Activated naive CD4-positive, alpha-beta T cell treated with anti-CD3 and anti-CD28 coated beads, Interleukin-2, amount 50 U/mL, for 24 hours (primary cell): ENCODE data around the gene TBXAS1.
"Not testable (repeated sequence)": the region's sequence is repeated elsewhere in the genome, so short reads cannot be mapped to it uniquely, and the experiment has no call there.

Experiments used
- H3K27ac Mint-ChIP-seq: one replicate; pipeline ENCODE4 v1.8.0; 2021; ENCODE audit warnings: mild to moderate bottlenecking, mixed read lengths
- H3K27me3 Mint-ChIP-seq: one replicate; pipeline ENCODE4 v1.8.0; 2021; ENCODE audit warnings: mixed read lengths
- H3K36me3 Mint-ChIP-seq: one replicate; pipeline ENCODE4 v1.8.0; 2021; ENCODE audit warnings: mixed read lengths
- H3K4me1 Mint-ChIP-seq: one replicate; pipeline ENCODE4 v1.8.0; 2021; ENCODE audit warnings: mixed read lengths
- H3K4me3 Mint-ChIP-seq: one replicate; pipeline ENCODE4 v1.8.0; 2021; ENCODE audit warnings: mild to moderate bottlenecking, mixed read lengths
- H3K9me3 Mint-ChIP-seq: one replicate; pipeline ENCODE4 v1.8.0; 2021; ENCODE audit warnings: mixed read lengths

TBXAS1 gene

DNA sequence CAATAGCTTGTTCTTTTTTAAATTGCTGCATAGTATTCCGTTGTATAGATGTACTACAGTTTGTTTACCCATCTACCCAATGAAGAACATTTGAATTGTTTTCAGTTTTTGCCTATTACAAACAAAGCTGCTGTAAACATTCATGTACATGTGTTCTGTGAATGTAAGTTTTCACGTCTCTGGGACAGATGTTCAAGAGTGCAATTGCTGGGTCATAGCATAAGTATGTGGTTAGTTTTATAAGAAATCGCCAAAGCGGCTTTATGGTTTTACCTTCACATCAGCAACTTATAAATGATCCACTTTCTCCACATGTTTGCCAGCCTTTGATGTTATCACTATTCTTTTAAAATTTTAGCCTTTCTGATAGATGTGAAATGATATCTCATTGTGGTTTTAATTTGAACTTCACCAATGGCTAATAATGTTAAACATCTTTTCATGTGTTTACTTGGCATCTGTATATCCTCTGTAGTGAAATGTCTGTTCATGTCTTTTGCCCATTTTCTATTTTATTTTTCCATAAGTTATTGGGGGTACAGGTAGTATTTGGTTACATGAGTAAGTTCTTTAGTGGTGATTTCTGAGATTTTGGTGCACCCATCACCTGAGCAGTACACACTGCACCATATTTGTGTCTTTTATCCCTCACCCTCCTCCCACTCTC lies 73.5 kb downstream of the TBXAS1 start:
- Mint-ChIP-seq H3K36me3 (peaks cover 3% of the 10 kb centered on the region), H3K27ac (no peak overlapping the region), H3K9me3 (peaks cover 7% of the 10 kb centered on the region), H3K4me1 (no peaks in the 10 kb centered on the region), H3K4me3 (no peak overlapping the region), H3K27me3 (no peaks in the 10 kb centered on the region)

DNA sequence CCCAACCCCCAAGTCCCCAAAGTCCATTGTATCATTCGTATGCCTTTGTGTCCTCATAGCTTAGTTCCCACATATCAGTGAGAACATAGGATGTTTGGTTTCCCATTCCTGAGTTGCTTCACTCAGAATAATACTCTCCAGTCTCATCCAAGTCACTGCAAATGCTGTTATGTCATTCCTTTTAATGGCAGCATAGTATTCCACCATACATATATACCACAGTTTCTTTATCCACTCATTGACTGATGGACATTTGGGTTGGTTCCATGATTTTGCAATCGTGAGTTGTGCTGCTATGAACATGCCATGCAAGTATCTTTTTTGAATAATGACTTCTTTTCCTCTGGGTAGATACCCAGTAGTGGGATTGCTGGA lies 74.0 kb downstream of the TBXAS1 start:
- H3K27ac Mint-ChIP-seq, H3K27me3 Mint-ChIP-seq, H3K9me3 Mint-ChIP-seq, H3K36me3 Mint-ChIP-seq, H3K4me1 Mint-ChIP-seq, H3K4me3 Mint-ChIP-seq: not testable (repeated sequence)

DNA sequence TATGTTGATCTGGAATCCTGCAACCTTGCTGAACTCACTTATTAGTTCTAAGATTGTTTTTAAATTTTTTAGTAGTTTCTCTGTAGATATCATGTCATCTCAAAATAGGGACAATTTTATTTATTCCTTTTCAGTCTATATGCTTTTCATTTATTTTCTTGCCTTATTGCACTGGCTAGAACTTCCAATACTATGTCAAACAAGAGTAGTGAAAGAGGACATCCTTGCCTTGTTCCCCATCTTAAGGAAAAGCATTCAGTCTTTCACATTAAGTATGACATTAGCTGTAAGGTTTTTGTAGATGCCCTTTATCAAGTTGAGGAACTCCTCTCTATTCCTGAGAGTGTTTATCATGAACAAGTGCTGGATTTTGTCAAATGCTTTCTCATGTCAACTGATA lies 77.8 kb downstream of the TBXAS1 start:
- no peak overlapping the region for H3K27ac Mint-ChIP-seq
- peaks cover 3% of the 10 kb centered on the region for H3K36me3 Mint-ChIP-seq
- peaks cover 11% of the 10 kb centered on the region for H3K4me1 Mint-ChIP-seq
- H3K4me3 Mint-ChIP-seq: no peak overlapping the region
- H3K9me3 Mint-ChIP-seq: peaks cover 7% of the 10 kb centered on the region
- H3K27me3 Mint-ChIP-seq: no peaks in the 10 kb centered on the region

GRCh38 chr7:139908792-139909191 lies 79.7 kb downstream of the TBXAS1 start:
- Mint-ChIP-seq H3K36me3 (peaks cover 1% of the 10 kb centered on the region), H3K9me3 (no peaks in the 10 kb centered on the region), H3K4me3 (no peak overlapping the region), H3K27ac (no peak overlapping the region), H3K4me1 (peaks cover 11% of the 10 kb centered on the region), H3K27me3 (no peaks in the 10 kb centered on the region)

GRCh38 chr7:139909379-139910050 lies 80.5 kb downstream of the TBXAS1 start:
- no peaks in the 10 kb centered on the region for H3K27me3 Mint-ChIP-seq
- H3K9me3 Mint-ChIP-seq: no peaks in the 10 kb centered on the region
- no peak overlapping the region for H3K4me3 Mint-ChIP-seq
- H3K4me1 Mint-ChIP-seq: peaks cover 13% of the 10 kb centered on the region
- peaks cover 1% of the 10 kb centered on the region for H3K36me3 Mint-ChIP-seq
- H3K27ac Mint-ChIP-seq: no peak overlapping the region

- H3K36me3 Mint-ChIP-seq: no peaks in the 10 kb centered on the region
- peaks cover 30% of the 10 kb centered on the region for H3K4me1 Mint-ChIP-seq
- H3K27me3 Mint-ChIP-seq: no peaks in the 10 kb centered on the region
- no peak overlapping the region for H3K27ac Mint-ChIP-seq
- H3K9me3 Mint-ChIP-seq: no peaks in the 10 kb centered on the region
- H3K4me3 Mint-ChIP-seq: no peak overlapping the region
Observed at GRCh38 chr7:139913021-139913844, 84.2 kb downstream of the TBXAS1 start.

- H3K4me3 Mint-ChIP-seq: no peak overlapping the region
- no peak overlapping the region for H3K27ac Mint-ChIP-seq
- H3K4me1 Mint-ChIP-seq: peaks cover 26% of the 10 kb centered on the region
Observed at GRCh38 chr7:139913845-139914135, 84.7 kb downstream of the TBXAS1 start.

DNA sequence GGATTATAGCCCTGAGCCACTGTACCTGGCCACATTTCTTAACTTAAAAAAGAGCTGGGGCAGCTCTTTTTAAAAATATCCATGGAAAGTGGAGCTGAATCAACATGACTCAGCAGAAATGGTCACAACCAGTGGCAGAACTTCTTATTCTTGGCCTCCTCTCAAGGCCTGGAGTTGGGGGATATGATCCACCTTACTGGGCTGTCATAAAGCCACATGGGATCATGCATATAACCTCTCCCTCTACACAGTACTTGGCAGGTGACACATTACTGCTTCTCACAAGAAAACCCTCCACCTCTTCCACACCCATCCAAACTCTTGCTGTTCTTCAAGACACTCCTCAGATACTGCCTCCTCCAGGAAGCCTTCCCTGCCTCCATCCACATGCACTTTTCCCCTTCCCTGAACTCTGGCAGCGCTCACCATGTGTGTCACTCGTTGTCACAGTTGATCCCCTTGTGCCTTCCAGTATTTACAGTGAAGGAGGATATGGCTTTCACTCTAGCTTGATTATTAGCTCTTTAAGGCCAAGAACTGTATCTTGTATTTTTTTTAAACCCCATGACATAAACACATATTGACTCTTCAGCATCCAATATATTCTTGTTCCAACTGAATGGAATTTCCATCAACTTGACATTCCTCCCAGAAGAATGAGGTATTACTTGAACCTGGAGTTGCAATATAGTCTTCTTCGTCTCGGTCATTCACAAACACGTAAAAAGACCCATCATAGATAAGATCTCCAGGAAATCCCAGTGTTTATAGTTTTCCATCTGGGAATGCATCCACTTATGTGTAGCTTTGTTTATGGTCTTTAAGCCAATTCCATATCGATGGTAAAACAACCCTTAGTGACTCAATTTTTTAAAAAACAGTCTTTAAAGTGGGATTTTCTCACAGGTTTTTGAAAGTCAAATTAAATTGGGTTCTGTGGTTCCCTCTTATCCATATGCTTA lies 85.5 kb downstream of the TBXAS1 start:
- Mint-ChIP-seq H3K36me3 (no peaks in the 10 kb centered on the region), H3K4me1 (peaks cover 23% of the 10 kb centered on the region), H3K27me3 (no peaks in the 10 kb centered on the region), H3K9me3 (no peaks in the 10 kb centered on the region), H3K27ac (peak overlapping the region; percentile 90), H3K4me3 (no peak overlapping the region)

More at GRCh38 chr7:139913845-139914135, 84.7 kb downstream of the TBXAS1 start:
- Mint-ChIP-seq H3K36me3 (no peaks in the 10 kb centered on the region), H3K9me3 (no peaks in the 10 kb centered on the region), H3K27me3 (no peaks in the 10 kb centered on the region)

- peaks cover 23% of the 10 kb centered on the region for H3K4me1 Mint-ChIP-seq
- H3K36me3 Mint-ChIP-seq: no peaks in the 10 kb centered on the region
- no peak overlapping the region for H3K27ac Mint-ChIP-seq
- no peaks in the 10 kb centered on the region for H3K27me3 Mint-ChIP-seq
- H3K9me3 Mint-ChIP-seq: no peaks in the 10 kb centered on the region
- no peak overlapping the region for H3K4me3 Mint-ChIP-seq
Observed at GRCh38 chr7:139915268-139915863, 86.3 kb downstream of the TBXAS1 start.

GRCh38 chr7:139915864-139916716 lies 87.0 kb downstream of the TBXAS1 start:
- Mint-ChIP-seq H3K9me3 (no peaks in the 10 kb centered on the region), H3K27ac (peak overlapping the region; percentile 41), H3K4me3 (no peak overlapping the region), H3K4me1 (peaks cover 23% of the 10 kb centered on the region), H3K36me3 (no peaks in the 10 kb centered on the region), H3K27me3 (no peaks in the 10 kb centered on the region)

GRCh38 chr7:139916717-139917395 lies 87.8 kb downstream of the TBXAS1 start:
- Mint-ChIP-seq H3K9me3 (no peaks in the 10 kb centered on the region), H3K27me3 (no peaks in the 10 kb centered on the region), H3K27ac (peak overlapping the region; percentile 41), H3K4me3 (no peak overlapping the region), H3K36me3 (no peaks in the 10 kb centered on the region), H3K4me1 (peaks cover 23% of the 10 kb centered on the region)

DNA sequence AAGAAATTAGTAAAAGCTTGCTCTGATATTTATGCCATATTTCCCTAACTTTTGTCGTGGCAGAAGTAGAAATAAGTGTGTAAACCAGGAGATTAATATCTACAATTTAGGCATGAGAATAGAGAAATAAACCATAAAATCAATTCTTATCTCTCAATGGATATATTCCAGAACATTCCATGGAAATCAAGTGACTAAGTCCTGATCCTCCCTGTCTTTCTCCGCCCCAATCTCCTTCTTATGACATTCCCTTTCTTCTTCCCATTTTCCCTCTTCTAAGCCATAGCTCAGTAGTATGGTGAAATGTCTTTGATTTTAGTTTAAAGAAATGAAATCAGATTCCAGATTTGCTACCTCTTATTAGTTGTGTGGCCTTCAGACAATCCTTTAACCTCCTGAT lies 88.8 kb downstream of the TBXAS1 start:
- H3K27ac Mint-ChIP-seq: no peak overlapping the region
- H3K27me3 Mint-ChIP-seq: no peaks in the 10 kb centered on the region
- H3K36me3 Mint-ChIP-seq: no peaks in the 10 kb centered on the region
- H3K4me1 Mint-ChIP-seq: peaks cover 23% of the 10 kb centered on the region
- no peaks in the 10 kb centered on the region for H3K9me3 Mint-ChIP-seq
- no peak overlapping the region for H3K4me3 Mint-ChIP-seq

GRCh38 chr7:139918480-139918879 lies 89.4 kb downstream of the TBXAS1 start:
- Mint-ChIP-seq H3K36me3 (no peaks in the 10 kb centered on the region), H3K4me3 (no peak overlapping the region), H3K9me3 (no peaks in the 10 kb centered on the region), H3K4me1 (peaks cover 23% of the 10 kb centered on the region), H3K27me3 (no peaks in the 10 kb centered on the region), H3K27ac (no peak overlapping the region)

- Mint-ChIP-seq H3K4me3 (no peak overlapping the region), H3K36me3 (no peaks in the 10 kb centered on the region), H3K27ac (no peak overlapping the region), H3K9me3 (peaks cover 4% of the 10 kb centered on the region), H3K27me3 (no peaks in the 10 kb centered on the region), H3K4me1 (no peaks in the 10 kb centered on the region)
Observed at GRCh38 chr7:139923090-139923489, 94.0 kb downstream of the TBXAS1 start.
